Nucleus accumbens (tissue), 56 donors: ENCODE results near the gene POLR1F.
"Not testable (repeated sequence)": the region's sequence is repeated elsewhere in the genome, so short reads cannot be mapped to it uniquely, and the experiment has no call there.

Experiments used
- DNase-seq, 56 donors: peaks; one replicate each; lab custom pipeline; 2025; lab: John Stamatoyannopoulos, UW

Gene POLR1F, protein sequence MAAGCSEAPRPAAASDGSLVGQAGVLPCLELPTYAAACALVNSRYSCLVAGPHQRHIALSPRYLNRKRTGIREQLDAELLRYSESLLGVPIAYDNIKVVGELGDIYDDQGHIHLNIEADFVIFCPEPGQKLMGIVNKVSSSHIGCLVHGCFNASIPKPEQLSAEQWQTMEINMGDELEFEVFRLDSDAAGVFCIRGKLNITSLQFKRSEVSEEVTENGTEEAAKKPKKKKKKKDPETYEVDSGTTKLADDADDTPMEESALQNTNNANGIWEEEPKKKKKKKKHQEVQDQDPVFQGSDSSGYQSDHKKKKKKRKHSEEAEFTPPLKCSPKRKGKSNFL

DNA sequence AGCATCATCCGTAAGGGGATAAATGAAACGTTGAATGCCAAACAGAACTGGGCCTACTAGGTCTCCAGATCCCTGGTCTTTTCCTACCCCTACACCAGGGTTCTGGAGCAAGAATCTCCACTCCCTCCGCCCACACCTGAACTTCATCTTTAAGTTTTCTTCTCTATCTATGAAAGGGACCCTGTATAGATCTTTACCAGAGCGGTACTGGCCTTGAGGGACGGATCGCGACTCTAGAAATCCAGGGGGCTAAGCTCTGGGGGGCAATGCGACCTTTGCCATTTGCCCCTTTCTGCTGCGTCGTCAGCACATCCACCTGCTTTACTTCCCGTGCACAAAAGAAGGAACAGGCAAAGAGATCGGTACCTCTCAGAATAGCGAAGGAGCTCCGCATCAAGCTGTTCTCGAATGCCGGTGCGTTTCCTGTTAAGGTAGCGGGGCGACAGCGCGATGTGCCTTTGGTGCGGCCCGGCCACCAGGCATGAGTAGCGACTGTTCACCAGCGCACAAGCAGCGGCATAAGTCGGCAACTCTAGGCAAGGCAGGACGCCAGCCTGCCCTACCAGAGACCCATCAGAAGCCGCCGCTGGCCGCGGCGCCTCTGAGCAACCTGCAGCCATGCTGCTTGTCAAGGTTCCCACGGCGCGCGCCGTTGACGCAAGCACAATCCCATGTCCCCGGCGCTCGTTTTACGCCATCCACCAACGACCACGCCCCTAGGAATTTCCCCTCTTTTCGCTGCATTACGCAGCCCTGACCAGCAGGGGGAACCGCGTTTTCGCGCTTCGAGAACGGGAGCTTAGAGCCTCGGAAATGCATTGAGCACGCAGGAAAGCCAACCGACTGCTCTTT, at the start of gene POLR1F:
Gene POLR1F (minus strand): TSS at position 641 of the 852 bp plus-strand sequence. CDS start 21 bp downstream, at position 620.
- DNase-seq = peak; percentile 67 to 98 (median 92)

DNA sequence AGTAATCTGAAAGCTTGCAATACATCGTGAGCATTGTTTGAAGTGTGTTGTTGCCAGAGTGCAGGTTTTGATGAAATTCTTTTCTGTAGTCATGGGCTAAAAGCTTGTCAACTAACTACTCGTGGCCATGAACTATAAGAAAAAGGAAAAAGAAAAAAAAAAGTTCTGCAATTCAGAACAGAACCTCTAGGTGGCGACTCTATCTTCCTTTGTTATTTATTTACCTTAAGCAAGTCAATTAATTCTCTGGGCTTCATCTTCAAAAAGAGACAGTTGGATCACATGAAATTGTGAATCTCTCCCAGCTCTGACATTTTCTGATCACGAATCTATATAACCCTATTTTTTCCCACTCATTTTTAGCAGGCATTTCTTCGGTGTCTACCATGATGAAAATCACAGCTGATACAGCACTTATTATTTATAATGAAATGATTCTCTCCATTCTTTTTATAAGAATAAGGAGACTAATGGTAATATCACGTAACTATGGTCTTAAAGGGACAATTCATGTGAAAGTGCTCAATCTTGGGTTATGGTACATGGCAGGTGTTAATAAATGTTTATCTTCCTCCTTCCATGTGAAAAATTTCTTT, 45.8 kb upstream of the POLR1F start:
- DNase-seq = no peak

DNA sequence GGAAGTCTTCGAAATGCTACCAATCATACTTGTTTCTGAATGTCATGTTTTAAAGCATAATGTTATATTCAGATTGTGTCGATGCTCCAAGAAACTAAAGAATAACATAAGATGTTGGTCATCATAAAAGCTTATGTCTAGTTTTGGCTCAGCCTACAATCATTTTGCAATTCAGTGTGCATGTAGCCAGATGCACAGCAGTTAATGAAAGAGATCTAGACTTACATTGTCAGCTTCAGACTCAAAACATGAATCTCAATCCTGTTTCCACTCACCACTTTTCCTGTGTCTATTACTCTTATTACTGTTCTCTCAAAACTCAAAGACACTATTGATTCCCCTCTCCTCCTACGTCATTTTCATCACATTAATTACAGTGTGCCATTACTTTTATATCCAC, 43.2 kb upstream of the POLR1F start:
- no peak for DNase-seq

DNA sequence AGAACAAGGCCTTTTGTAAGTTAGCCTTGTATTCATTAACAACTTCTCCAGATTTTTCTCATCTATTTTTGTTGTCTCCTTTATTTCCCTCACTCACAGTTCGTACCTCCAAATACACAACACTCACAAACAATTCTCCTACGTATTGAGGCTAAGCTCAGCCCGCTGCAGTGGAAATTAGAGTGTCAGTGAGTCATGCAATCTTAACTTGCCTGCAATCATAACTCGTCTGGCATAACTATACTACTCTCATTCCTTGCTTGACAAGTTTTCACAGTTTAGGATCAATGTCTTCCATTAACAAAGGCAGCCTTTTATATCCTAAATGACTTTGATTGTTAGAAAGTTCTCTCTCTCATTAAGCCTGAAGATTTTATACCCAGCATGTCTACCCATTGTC, 40.8 kb upstream of the POLR1F start:
- DNase-seq = no peak

DNA sequence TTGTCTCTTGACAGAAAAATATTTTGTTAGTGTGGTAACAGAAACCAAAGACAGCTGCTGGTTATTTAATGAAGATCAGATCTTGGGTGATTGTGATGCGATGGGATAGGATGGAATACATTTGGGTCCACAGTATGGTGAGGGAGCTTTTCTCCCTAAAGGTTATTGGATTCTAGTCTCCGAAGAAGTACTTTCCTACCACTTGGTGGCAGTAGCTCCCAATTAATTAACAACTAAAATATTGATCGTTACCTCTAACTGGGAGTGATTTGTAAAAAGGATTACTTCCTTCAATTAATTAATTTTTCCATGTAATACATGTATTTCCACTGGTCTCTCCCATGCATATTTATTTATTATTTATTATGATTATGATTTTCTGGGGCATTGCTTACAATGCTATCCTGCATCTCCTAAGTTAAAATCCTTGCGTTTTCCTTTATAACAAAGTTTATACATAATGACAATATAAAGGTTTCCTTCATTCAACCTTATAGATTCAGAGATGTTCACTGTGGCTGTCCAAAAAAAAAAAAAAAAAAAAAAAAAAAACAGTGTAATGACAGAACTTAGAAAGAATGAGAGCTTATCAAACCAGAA, 39.0 kb upstream of the POLR1F start:
- DNase-seq = no peak

DNA sequence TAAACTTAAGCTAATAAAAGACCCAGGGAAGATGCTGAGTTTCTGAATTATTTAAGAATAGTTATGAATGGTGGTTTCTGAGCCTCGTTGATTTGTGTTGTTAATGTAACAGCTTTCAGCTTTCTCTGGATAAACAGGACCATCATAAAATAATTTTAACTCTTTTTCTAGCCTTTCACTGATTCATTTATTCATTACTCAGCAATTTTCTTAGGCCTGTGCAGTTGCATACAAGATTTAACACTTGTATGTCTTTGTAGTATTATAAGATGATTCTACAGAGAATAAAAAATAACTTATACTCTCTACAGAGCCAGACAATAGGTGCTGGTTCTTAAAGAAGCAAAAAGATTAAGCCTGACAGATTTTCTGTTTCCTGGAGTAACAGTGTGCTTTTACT, 35.2 kb upstream of the POLR1F start:
- DNase-seq = no peak

DNA sequence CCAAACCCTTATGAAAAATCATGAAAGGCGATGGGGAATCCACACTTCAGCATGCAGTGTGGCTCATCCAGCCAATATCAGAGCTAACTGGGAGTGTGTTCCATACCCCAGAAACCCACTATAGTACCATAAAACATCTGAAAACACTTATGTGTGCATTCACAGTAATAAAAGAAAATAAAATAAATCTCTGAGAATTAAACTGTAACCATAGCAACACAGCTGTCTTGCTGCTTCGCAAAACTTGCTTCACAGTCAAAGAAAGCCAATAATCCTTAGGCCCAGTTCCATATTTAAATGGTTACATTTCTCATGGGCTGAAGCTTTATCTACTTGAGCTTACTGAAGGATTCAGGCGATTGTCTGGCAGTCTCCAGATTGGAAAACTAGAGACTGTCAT, 19.9 kb upstream of the POLR1F start:
- no peak for DNase-seq

DNA sequence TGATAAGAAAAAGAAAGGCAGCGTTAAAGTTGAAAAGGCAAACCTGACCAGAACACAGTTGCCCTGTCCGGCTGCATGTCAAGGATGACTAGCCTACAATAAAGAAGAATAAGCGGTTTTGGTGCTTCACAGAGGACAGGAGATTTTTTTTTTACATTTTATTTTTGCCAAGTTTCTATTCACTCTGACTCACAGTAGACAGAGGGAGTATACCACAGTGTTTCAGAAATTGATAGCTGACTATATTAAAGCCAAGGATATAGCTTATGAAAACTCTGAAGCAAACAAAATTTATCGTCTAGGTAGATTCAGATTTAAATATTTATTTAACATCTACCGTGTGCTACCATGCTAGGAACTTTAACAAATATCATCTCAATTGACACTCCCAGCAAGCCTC, 16.9 kb upstream of the POLR1F start:
- DNase-seq = no peak

DNA sequence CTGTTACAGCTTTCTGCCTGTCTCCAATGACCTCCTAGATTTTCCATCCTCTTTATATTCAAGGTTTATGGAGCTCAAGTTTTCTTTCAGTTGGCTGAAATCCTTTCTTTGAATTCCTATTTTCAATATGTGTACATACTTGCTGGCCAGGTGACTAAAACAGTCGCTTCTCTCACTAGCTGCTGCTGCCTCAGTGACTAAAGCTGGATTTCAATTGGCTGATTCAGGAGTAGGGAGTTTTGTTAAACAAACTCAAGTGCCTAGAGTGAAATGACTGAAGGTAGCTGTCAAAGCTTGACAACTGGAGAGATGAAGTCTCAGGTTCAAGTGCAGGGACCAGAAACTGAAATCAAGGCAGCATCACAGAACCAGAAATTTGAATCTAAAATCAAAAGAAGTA, 6.7 kb upstream of the POLR1F start:
- no peak for DNase-seq

DNA sequence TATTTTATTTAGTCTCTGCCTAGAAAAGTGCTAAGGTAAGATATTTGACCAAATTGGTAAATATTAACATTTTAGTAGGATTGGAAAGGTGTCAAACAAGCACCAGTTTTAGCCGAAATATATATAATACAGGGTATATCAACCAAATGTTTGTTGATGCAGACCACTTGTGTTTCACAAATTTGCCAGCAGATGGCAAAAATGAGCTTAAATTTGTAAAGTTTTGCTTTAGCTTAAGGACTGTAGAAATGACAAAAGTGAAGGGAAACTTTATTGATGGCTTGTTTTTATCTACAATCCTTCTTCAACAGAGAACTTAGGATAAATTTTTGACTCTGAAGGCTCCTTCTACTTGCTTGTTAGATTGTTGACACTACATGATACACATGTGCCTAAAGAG, 4.8 kb upstream of the POLR1F start:
- peak in 10 of 56 donors; percentile 1 to 63 (median 7) for DNase-seq

DNA sequence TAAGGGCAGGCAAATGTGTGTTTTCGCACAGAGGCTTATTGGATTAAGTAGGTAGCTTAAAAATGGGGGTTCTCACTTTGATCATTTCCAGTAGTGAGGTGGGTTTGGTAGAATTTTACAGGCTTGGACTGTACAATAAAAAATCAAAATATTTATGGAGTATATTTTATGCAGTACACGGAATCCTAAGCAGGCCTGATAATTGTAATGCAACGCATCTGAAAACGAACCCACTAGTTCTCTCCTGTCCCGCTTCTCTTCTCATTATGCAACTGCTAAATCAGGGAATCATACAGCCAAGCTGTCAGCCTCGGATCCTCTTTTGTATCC, 377 bp upstream of the POLR1F start:
- peak in 1 of 56 donors; percentile 38 for DNase-seq

DNA sequence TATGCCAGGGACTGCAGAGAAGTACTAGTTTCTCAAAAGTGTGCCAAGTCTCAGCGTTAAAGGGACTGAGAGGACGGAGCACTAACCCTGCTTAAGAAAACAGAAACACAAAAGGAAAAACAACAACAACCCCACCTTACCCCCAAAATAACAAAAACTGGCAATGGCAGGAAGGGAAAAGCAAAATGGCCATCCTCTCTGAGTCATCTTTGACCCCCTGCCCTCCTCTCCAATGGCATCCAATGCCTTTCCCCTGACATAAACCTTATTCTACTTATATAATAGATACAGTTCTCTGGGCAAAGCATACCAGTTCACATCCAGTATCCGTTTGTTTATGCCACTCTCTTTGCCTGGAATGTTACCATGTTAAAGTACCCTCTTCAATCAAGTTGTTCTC, 1.6 kb downstream of the POLR1F start:
- DNase-seq = no peak

DNA sequence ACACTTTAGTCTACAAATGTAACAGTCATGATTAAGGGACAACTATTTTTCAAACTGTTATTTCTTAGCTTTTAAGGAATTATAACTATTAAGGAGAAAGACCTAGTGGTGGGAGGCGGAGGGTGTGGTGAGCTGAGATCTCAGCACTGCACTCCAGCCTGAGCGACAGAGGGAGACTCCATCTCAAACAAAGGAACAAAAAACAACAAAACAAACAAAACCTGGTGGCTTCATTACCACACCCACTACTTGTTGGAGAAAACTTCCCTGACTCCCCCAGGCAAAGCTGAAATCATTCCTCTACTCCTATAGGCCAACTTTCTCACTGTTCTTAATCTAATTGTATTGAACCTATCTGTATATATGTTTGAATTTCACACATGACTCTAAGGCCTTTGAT, 3.2 kb downstream of the POLR1F start:
- no peak for DNase-seq

DNA sequence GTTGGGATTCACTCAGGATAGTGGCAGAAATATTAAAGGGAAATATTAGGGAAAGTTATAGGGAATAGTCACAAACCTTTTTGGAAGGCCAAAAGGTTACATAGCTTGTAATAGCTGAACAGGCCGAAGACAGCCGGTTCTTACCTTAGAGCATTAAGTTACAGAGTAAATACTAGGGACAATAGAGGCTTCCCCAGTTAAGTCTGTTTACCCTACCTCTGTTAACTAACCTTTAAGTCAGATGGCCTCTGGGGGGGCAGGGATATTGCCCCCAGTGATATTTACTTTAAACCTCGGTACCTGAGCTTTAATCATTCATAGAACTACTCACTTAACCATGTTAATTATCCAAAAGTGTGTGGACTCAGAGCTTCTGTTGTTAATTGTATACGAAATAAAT, 7.4 kb downstream of the POLR1F start:
- no peak for DNase-seq

DNA sequence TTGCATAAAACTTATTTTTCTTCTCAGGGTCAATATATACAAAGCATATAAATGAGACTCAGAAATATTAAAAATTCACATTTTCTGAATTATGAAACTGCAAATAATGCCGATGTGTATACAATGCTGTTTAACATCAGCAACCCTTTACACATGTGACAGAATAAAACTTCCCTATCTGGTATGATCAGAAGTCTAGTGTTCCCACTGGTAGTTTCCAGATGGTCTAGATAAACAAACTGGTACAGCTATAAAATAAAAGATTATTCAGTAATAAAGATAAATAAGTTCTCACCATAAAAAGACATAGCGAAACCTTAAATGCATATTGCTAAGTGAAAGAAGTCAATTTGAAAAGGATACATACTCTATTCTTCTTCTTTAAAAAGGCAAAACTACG, 7.9 kb downstream of the POLR1F start:
- no peak for DNase-seq

DNA sequence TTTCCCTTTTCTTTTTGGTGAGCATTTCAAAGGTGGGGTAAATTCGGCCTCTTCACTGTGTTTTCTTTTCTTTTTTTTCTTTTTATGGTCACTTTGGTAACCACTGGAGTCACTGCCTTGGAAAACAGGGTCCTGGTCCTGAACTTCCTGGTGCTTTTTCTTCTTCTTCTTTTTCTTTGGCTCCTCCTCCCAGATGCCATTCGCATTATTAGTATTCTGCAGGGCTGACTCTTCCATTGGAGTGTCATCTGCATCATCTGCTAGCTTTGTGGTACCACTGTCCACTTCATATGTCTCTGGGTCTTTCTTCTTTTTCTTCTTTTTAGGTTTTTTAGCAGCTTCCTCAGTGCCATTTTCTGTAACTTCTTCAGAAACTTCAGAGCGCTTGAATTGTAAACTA, 10.5 kb downstream of the POLR1F start:
- no peak for DNase-seq

DNA sequence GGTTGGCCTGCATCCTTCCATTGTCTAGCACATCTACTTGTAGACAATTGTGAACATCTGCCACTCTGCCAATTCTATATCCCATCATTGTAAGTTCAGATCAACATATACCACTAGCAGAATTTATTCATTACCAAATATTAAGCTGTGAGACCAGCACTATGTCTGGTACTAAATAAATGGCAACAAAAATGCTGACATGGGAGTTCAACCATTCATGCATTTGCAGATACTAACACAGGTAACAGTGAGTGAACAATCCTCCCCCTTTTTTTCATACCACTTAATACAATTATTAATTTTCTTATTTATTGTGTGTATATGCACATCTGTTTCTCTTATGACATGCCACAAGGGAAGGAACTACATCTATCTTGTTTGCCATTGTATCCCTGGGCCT, 11.9 kb downstream of the POLR1F start:
- DNase-seq = no peak

DNA sequence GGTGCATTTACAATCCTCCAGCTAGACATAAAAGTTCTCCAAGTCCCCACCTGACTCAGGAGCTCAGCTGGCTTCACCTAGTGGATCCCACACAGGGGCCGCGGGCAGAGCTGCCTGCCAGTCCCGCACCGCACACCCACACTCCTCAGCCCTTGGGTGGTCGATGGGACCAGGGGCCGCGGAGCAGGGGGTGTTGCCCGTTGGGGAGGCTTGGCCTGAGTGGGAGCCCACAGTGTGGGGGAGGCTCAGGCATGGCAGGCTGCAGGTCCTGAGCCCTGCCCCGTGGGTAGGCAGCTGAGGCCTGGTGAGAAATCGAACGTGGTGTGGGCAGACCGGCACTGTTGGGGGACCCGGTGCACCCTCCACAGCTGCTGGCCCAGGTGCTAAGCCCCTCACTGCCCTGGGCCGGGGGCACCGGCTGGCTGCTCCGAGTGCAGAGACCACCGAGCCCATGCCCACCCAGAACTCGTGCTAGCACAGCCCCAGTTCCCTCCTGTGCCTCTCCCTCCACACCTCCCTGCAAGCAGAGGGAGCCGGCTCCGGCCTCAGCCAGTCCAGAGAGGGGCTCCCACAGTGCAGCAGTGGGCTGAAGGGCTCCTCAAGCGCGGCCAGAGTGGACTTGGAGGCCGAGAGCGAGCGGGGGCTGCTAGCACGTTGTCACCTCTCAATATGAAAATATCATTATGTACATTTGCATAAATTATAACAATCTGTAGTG, 16.6 kb downstream of the POLR1F start:
- no peak for DNase-seq

DNA sequence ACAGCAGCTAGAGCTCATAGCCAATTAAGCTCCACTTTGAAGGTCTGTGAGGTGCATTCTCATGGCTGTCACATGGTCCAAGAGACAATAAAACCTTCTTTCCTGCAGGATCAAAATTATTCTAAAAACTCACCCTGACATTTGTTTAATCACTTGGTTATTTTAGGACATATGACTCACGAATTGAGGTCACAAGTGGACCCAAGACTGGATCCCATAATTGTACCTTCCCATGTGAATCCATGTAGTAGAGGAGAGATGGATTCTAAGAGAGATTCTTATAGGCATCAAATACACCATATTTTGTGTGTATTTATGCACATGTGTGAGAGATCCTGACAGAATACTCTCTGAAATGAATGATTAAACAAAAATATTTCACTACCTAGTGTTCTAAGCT, 18.1 kb downstream of the POLR1F start:
- DNase-seq = no peak

DNA sequence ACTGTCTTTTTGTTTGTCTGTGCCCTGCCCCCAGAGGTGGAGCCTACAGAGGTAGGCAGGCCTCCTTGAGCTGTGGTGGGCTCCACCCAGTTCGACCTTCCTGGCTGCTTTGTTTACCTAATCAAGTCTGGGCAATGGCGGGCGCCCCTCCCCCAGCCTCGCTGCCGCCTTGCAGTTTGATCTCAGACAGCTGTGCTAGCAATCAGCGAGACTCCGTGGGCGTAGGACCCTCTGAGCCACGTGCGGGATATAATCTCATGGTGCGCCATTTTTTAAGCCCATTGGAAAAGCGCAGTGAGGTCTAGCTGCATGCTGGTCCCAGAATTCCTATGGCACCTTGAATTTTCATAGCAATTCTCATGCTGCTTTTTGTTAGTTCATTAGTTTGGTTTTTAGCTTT, 19.7 kb downstream of the POLR1F start:
- DNase-seq = not testable (repeated sequence)

DNA sequence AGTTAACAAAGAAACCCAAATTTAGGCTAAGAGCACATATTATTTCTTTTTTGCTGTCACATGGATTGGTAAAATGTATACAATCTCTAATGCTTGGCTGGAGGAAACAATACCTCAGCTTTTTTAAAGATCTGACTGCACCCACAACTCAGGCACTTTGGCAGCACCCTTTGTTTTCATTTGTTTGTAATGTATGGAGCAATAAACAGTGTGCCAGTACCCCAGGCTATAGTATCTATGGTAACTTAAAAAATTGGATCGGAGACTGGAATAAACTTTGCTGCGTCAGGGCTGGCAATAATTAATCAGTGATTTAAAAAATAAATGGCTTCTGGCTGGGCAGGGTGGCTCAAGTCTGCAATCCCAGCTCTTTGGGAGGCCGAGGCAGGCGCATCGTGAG, 27.2 kb downstream of the POLR1F start:
- DNase-seq = no peak
